HFFc6 (cell line): Measurements from ENCODE around the gene DUSP21. TPM values are rescaled to one million over a fixed set of nuclear protein-coding genes. Genes with fewer than 3 reads are reported as not detected.
"Not testable (repeated sequence)": the region's sequence is repeated elsewhere in the genome, so short reads cannot be mapped to it uniquely, and the experiment has no call there.

ENCODE experiments used
- DNase-seq: peaks from one replicate; pipeline ENCODE4 v3.0.0-alpha.2; 2018
- H3K27ac Mint-ChIP-seq: 2 replicates; pipeline ENCODE4 v1.8.0; 2020; ENCODE audit warnings: mild to moderate bottlenecking, mixed read lengths
- H3K27me3 Mint-ChIP-seq: 2 replicates; pipeline ENCODE4 v1.8.0; 2021; ENCODE audit warnings: mild to moderate bottlenecking, moderate library complexity, mixed read lengths; ENCODE audit not compliant: insufficient read depth
- H3K36me3 Mint-ChIP-seq: 2 replicates; pipeline ENCODE4 v1.8.0; 2021; ENCODE audit warnings: low read depth, mixed read lengths
- H3K4me1 Mint-ChIP-seq: 2 replicates; pipeline ENCODE4 v1.8.0; 2020; ENCODE audit warnings: low read depth, mixed read lengths
- H3K4me3 Mint-ChIP-seq: 2 replicates; pipeline ENCODE4 v1.8.0; 2020; ENCODE audit warnings: mild to moderate bottlenecking, moderate library complexity, mixed read lengths
- H3K9me3 Mint-ChIP-seq: 2 replicates; pipeline ENCODE4 v1.8.0; 2020; ENCODE audit warnings: mild to moderate bottlenecking, mixed read lengths
- total RNA-seq, 6 experiments: library from RNA; stranded (reverse); fragmentation: NEBNext Ultra II Directional; extraction: Animal tissue kit (Norgen Biotek cat#: 25700); gene quantifications; 2 replicates in 1 of 6; 3 replicates in 5 of 6; pipeline ENCODE4 v1.2.3, GENCODE V29; 2021
- TF ChIP-seq, protein P1 (sequence below): fragments of 200-600 bp; sonication (generic); IDR thresholded peaks from 2 replicates; pipeline ENCODE4 v1.5.0; 2021; ENCODE audit warnings: antibody characterized with exemption, mild to moderate bottlenecking

The DUSP21 gene
- total RNA-seq, 6 experiments from 2014 or later = not detected

DNA sequence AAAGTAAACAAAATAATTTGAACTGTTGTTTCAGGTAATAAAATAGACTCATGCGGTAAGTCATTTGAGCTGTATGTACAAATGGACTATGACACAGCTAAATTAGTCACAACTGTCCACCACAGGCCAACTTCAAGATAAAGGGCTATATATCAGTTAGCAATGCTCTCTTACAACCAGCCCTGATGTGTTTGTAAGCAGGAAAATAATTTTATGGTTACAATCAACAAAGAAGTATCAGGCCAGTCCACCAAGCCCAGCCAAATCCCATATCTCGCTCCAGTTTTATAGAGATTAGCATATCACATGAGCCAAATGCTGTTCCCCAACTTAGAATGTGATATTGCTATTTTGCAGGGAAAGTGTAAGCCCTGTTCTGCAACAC, 511 bp upstream of the DUSP21 start:
- Mint-ChIP-seq H3K4me3 (no peak overlapping the region), H3K36me3 (no peaks in the 10 kb centered on the region), H3K27ac (no peak overlapping the region), H3K4me1 (peaks cover 5% of the 10 kb centered on the region; the same call in 1 of the 2 replicates), H3K9me3 (no peaks in the 10 kb centered on the region), H3K27me3 (no peaks in the 10 kb centered on the region)
- TF ChIP-seq, protein P1, sequence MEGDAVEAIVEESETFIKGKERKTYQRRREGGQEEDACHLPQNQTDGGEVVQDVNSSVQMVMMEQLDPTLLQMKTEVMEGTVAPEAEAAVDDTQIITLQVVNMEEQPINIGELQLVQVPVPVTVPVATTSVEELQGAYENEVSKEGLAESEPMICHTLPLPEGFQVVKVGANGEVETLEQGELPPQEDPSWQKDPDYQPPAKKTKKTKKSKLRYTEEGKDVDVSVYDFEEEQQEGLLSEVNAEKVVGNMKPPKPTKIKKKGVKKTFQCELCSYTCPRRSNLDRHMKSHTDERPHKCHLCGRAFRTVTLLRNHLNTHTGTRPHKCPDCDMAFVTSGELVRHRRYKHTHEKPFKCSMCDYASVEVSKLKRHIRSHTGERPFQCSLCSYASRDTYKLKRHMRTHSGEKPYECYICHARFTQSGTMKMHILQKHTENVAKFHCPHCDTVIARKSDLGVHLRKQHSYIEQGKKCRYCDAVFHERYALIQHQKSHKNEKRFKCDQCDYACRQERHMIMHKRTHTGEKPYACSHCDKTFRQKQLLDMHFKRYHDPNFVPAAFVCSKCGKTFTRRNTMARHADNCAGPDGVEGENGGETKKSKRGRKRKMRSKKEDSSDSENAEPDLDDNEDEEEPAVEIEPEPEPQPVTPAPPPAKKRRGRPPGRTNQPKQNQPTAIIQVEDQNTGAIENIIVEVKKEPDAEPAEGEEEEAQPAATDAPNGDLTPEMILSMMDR = no peak
- no peak for DNase-seq

DNA sequence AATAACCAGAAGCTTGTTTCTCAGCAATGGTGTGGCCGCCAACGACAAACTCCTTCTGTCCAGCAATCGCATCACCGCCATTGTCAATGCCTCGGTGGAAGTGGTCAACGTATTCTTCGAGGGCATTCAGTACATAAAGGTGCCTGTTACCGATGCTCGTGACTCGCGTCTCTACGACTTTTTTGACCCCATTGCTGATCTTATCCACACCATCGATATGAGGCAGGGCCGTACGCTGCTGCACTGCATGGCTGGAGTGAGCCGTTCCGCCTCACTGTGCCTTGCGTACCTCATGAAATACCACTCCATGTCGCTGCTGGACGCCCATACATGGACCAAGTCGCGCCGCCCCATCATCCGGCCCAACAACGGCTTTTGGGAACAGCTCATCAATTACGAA, 383 bp downstream of the DUSP21 start:
- Mint-ChIP-seq H3K27ac (no peak overlapping the region), H3K27me3 (no peaks in the 10 kb centered on the region), H3K4me3 (no peak overlapping the region), H3K36me3 (no peaks in the 10 kb centered on the region), H3K4me1 (peaks cover 5% of the 10 kb centered on the region; the same call in 1 of the 2 replicates), H3K9me3 (no peaks in the 10 kb centered on the region)
- TF ChIP-seq, protein P1 = no peak
- DNase-seq = no peak

DNA sequence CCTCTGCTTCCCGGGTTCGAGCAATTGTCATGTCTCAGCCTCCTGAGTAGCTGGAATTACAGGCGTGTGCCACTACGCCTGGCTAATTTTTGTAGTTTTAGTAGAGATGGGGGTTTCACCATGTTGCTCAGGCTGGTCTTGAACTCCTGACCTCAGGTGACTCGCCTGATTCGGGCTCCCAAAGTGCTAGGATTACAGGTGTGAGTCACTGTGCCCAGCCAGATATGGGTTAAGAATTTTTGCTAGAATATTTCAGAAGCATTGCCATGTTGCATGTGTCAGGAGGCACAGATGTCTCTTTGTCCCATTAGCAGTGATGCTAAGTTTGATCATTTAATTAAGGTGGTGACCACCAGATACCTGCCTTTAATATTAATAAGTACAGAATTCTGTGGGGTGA, 7.1 kb downstream of the DUSP21 start:
- DNase-seq, H3K4me3 Mint-ChIP-seq, H3K27me3 Mint-ChIP-seq, H3K4me1 Mint-ChIP-seq, H3K36me3 Mint-ChIP-seq, H3K9me3 Mint-ChIP-seq, H3K27ac Mint-ChIP-seq: not testable (repeated sequence)

DNA sequence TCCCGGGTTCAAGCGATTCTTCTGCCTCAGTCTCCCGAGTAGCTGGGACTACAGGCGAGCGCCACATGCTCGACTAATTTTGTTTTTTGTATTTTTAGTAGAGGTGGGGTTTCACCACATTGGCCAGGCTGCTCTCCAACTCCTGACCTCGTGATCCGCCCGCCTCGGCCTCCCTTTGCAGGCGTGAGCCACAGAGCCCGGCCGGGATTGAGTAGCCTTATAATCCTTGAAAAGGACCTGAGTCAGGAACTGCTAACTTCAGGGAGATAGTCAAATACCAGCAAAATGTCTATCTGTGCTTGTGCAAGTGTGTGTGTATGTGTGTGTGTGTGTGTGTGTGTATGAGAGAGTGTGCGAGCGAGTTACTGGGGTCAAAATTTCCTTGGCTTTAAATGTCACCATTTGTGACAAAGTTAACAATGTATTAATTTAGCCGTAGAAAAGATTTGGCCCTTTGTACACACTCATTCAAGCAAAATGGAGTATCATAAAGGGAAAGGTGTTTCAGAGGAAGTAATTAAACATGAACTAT, 27.4 kb downstream of the DUSP21 start:
- 0 out of 2 replicates have a peak, but pooled peaks cover 2% of the 10 kb centered on the region for H3K27me3 Mint-ChIP-seq
- peaks cover 5% of the 10 kb centered on the region for H3K36me3 Mint-ChIP-seq
- TF ChIP-seq, protein P1 = no peak
- DNase-seq = no peak
- no peaks in the 10 kb centered on the region for H3K9me3 Mint-ChIP-seq
- peaks cover 6% of the 10 kb centered on the region for H3K4me1 Mint-ChIP-seq
- peak overlapping the region; percentile 97 for H3K4me3 Mint-ChIP-seq
- H3K27ac Mint-ChIP-seq = peak overlapping the region; percentile 57

DNA sequence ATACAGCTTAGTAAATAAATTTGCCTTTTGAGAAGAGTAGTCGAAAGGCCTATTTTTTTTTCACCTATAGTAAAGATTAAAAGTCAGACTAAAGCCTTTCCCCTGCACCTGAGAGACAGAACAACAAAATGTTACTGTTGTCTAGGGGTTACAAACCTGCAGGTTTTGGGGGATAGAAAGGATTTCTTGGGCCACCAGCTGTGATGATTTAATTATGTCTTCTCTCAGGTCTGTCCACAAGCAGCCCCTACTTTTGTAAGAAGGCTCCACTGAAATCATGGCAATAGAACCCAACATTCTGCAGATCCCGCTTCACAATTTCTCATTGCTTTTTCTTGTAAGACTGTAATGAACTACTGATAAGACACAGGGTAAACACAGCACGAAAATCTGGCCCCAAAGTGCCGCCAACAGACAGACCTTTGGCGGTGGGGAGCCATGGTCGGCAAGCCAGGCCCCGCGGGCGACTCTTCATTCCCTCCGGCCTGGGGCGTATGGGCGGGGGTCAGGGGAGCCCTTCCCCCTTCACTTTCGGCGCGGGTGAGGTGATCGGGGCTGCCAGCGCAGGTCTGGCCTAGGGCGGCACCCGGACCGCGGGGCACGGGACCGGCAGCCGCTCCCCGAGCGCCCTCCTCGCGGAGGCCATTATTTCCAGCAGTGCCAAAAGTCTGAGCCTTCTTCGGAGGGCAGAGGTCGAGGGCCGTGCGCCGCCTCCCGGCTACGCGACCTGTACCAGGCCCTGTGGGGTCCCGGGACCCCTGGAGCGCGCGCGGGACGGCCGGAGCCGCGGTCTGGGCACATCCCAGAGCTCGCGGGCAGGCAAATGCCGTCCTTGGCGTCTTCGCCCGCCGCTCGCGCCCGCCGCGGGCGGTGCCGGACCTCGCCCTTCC, 28.4 kb downstream of the DUSP21 start:
- Mint-ChIP-seq H3K36me3 (peaks cover 5% of the 10 kb centered on the region), H3K4me3 (peak overlapping the region; percentile 97), H3K4me1 (peaks cover 6% of the 10 kb centered on the region), H3K27ac (peak overlapping the region; percentile 95), H3K9me3 (no peaks in the 10 kb centered on the region), H3K27me3 (0 out of 2 replicates have a peak, but pooled peaks cover 2% of the 10 kb centered on the region)
- no peak for DNase-seq
- TF ChIP-seq, protein P1 = no peak

DNA sequence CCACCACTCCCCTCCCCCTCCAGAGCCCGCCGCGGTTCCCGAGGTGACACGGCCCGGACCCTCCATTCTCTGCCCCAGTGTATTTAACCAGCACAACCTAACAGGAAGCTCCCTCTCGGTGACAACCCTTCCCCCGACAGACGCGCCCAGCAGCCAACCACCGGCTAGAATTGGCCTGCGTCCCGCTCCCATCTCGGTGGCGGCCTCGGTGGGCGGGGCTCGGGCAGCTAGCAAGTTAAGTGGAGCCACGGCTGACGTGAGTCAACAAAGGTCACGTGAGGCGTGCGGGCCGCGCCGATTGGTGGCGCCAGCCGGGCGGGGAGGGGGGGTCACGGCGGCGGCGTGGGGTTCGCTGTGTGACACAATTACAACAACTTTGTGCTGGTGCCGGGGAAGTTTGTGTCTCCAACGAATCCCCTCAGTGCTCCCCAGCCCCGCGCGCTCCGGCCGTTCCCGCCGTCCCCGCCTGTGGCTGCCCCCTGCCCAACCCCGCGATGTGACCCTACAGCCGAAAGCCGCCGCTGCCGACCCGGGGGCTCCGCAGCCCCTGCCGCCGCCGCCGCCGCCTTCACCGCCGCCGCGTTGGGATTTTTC, 29.1 kb downstream of the DUSP21 start, which contains the start of gene KDM6A:
TSS of gene KDM6A (plus strand) at position 368 of the 594 bp plus-strand sequence. CDS start 364 bp downstream, outside the sequence.
- peaks cover 6% of the 10 kb centered on the region for H3K4me1 Mint-ChIP-seq
- H3K9me3 Mint-ChIP-seq = no peaks in the 10 kb centered on the region
- DNase-seq = peak; percentile 93
- peak within 1 kb of the TSS; percentile 95 for H3K27ac Mint-ChIP-seq
- peak within 1 kb of the TSS; percentile 97 for H3K4me3 Mint-ChIP-seq
- H3K36me3 Mint-ChIP-seq = peaks cover 5% of the 10 kb centered on the region
- TF ChIP-seq, protein P1 = no peak
- H3K27me3 Mint-ChIP-seq = 0 out of 2 replicates have a peak, but pooled peaks cover 2% of the 10 kb centered on the region
